Peyer's patch (tissue), 4 donors: ENCODE measurements around the gene TMEM92. TPM values are rescaled to one million over a fixed set of nuclear protein-coding genes. Genes with fewer than 3 reads are reported as not detected.

Source experiments
- DNase-seq, 3 donors: peaks; one replicate each; pipeline ENCODE4 v3.0.0-alpha.2; 2017 to 2019
- H3K27ac ChIP-seq, 4 donors: fragments of 200-600 bp; sonication (generic); one replicate each; pipeline ENCODE4 v1.5.1; 2016 to 2019
- H3K27me3 ChIP-seq, 2 donors: fragments of 200-600 bp; sonication (generic); one replicate each; pipeline ENCODE4 v1.5.1; 2019
- H3K36me3 ChIP-seq, 3 donors: fragments of 200-600 bp; sonication (generic); one replicate each; pipeline ENCODE4 v1.5.1; 2016 to 2019
- H3K4me1 ChIP-seq, 4 donors: fragments of 200-600 bp; sonication (generic); one replicate each; pipeline ENCODE4 v1.5.1; 2016 to 2019
- H3K4me3 ChIP-seq, 4 donors: fragments of 200-600 bp; sonication (generic); 1 replicate in 3 of 4; 2 replicates in 1 of 4; pipeline ENCODE4 v1.5.1; 2016 to 2019; ENCODE audit warnings: mild to moderate bottlenecking in 1 of 4
- H3K9me3 ChIP-seq, 4 donors: fragments of 200-600 bp; sonication (generic); one replicate each; pipeline ENCODE4 v1.5.1; 2016 to 2019; ENCODE audit warnings: mild to moderate bottlenecking in 1 of 4
- POLR2A ChIP-seq, 2 donors: fragments of 450-650 bp; IDR thresholded peaks; one replicate each; pipeline ENCODE4 v1.5.1; 2017; ENCODE audit warnings: antibody characterized with exemption in 2 of 2, mild to moderate bottlenecking in 2 of 2, moderate library complexity in 2 of 2
- total RNA-seq, 4 donors: library from RNA; depleted of rRNA; stranded (reverse); fragments of >200 nt; gene quantifications; one replicate each; pipeline ENCODE4 v1.1.0, GENCODE V29; 2016
- TF ChIP-seq, protein P1 (sequence below), 6 experiments: fragments of 450-650 bp in 4 of 6; fragments of 200-600 bp in 2 of 6; sonication (generic) in 1 of 6; IDR thresholded peaks; one replicate each; pipeline ENCODE4 v1.5.1; 2017 to 2019; ENCODE audit warnings: antibody characterized with exemption in 6 of 6, mild to moderate bottlenecking in 3 of 6, moderate library complexity in 1 of 6

The TMEM92 gene
- total RNA-seq, 4 donors from 2014 or later: 0.83 to 86.0 (median 50.6) TPM

DNA sequence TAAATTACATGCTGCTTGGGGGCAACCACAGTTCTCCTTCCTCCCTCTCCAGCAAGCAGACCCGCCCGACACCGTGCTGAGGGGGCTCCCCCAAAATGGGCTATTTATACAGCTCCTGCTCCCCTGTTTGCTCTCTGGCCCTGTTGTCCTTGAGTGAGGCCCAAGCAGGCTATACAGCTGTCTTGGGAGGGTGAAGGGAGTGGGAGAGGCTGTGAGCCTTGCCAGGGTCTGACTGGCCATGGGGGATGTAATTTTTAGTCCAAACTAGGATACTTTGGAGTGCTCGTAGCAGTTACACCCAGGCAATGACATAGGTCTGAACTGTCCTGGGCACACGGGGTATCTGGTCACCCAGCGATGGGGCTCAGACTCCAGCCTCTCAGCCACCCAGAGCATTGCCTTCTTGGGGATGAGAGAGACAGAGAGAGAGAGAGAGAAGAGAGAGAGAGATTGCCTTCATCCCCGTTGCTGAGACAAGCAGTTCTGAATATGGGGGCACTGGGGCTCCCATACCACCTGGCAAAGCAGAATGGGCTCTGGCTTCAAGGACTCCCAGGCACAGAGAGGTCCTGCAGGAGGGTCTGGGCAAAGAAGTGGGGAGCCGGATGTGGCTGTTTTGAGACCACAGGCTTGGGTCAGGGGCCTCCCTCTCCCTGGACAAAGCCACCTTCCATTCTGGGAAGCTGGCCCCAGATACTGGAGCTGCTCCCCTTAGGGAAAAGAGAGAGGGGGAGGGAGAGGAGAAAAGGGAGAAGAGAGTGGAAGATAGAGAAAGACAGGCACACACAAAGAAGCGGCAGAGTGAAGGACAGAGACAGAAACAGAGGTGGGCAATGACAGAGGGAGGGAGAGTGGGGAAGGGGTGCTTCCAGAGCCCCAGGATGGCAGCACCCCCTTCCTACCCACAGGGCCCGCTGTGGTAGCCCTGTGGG, 10.7 kb upstream of the TMEM92 start:
- TF ChIP-seq, protein P1, sequence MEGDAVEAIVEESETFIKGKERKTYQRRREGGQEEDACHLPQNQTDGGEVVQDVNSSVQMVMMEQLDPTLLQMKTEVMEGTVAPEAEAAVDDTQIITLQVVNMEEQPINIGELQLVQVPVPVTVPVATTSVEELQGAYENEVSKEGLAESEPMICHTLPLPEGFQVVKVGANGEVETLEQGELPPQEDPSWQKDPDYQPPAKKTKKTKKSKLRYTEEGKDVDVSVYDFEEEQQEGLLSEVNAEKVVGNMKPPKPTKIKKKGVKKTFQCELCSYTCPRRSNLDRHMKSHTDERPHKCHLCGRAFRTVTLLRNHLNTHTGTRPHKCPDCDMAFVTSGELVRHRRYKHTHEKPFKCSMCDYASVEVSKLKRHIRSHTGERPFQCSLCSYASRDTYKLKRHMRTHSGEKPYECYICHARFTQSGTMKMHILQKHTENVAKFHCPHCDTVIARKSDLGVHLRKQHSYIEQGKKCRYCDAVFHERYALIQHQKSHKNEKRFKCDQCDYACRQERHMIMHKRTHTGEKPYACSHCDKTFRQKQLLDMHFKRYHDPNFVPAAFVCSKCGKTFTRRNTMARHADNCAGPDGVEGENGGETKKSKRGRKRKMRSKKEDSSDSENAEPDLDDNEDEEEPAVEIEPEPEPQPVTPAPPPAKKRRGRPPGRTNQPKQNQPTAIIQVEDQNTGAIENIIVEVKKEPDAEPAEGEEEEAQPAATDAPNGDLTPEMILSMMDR (IDR thresholded peaks at IDR 0.05): no peak
- no peak for TF ChIP-seq POLR2A (IDR thresholded peaks at IDR 0.05)
- Histone ChIP-seq H3K36me3 (no peaks in the 10 kb centered on the region), H3K9me3 (no peaks in the 10 kb centered on the region), H3K27me3 (no peaks in the 10 kb centered on the region), H3K27ac (no peak overlapping the region), H3K4me3 (no peak overlapping the region), H3K4me1 (peaks cover 0 to 18% (median 0%) of the 10 kb centered on the region in 4 donors)
- DNase-seq: peak in 1 of 3 donors; percentile 40

DNA sequence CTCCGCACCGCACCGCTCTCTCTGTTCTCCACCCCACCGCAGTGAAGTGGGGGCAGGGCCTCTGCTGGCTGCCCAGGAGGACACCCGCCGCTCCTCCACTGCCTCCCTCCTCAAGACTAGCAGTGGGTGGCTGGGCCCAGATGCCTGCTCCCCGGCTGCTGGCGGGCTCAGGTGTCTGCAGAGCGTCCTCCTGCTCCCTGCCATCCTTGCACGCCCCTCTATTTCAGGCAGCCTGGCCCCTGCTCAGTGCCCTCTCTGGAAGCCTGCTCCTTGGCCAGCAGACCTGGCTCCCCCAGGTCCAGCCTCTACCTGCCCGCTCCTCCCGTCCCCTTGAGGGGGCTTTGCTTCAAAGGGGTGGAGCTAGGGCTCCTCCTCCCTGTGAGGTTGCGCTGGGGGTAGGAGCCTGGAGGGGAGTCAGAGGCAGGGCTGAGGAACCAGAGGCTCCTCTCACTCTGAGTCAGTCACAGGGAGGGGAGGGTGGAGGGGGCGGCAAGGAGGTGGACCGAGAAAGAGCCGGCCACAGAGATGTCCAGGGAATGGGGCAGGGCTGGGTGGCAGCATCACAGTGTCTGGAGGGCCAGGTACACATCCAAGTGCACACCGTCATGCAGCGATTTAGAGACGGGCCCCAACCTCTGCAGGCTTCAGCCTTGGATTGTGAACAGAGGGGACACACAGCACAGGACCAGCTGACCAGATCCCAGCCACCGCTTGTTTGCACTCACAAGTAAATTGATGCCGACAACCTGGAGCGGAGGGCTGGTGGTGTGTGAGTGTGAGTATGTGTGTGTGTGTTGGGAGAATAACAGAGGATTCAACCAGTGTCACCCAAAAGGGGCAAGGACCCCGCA, 9.8 kb upstream of the TMEM92 start:
- peak in 2 of 3 donors; percentile 33 to 34 for DNase-seq
- Histone ChIP-seq H3K9me3 (no peaks in the 10 kb centered on the region), H3K4me3 (no peak overlapping the region), H3K36me3 (no peaks in the 10 kb centered on the region), H3K27me3 (no peaks in the 10 kb centered on the region), H3K27ac (no peak overlapping the region), H3K4me1 (peaks cover 0 to 18% (median 0%) of the 10 kb centered on the region in 4 donors)
- TF ChIP-seq POLR2A (IDR thresholded peaks at IDR 0.05): no peak
- TF ChIP-seq, protein P1 (IDR thresholded peaks at IDR 0.05): no peak

- no peak overlapping the region for H3K4me3 ChIP-seq
- no peak for TF ChIP-seq POLR2A (IDR thresholded peaks at IDR 0.05)
- TF ChIP-seq, protein P1 (IDR thresholded peaks at IDR 0.05): no peak
- H3K27me3 ChIP-seq: no peaks in the 10 kb centered on the region
- H3K9me3 ChIP-seq: no peaks in the 10 kb centered on the region
- no peaks in the 10 kb centered on the region for H3K36me3 ChIP-seq
- no peak overlapping the region for H3K27ac ChIP-seq
- H3K4me1 ChIP-seq: peaks cover 0 to 18% (median 0%) of the 10 kb centered on the region in 4 donors
- peak in 1 of 3 donors; percentile 17 for DNase-seq
These were observed 9.1 kb upstream of the TMEM92 start for GRCh38 chr17:50265212-50265611.

DNA sequence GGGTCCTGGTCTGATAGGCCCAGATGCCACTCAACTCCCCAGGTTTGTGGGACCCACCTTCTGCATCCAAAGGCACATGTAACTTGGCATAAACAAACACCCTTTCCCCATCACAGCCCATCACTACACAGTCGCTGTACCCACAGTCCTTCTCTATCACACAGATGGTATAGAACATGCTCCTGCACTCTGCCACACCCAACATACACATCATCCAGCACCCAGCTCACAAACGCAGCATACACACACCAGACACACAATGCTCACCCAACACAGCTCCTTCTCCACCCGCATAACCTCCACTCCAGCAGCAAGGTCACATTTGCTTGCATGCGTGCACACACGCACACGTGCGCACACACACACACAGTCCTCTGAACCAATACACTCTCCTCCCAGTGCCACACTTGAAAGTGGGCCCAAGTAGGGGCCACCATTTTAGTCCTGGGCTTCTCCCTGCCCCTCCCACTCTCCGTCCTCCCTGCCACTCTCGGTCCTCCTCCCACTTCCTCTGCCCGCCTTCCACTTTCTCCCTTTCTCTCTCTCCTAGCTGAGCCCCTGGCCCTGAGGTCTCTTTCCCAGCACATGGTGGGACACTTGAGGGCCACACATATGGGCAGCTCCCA, 8.5 kb upstream of the TMEM92 start:
- H3K4me1 ChIP-seq: peaks cover 0 to 23% (median 0%) of the 10 kb centered on the region in 4 donors
- no peaks in the 10 kb centered on the region for H3K36me3 ChIP-seq
- no peak overlapping the region for H3K4me3 ChIP-seq
- no peaks in the 10 kb centered on the region for H3K9me3 ChIP-seq
- no peaks in the 10 kb centered on the region for H3K27me3 ChIP-seq
- no peak overlapping the region for H3K27ac ChIP-seq
- TF ChIP-seq, protein P1 (IDR thresholded peaks at IDR 0.05): no peak
- no peak for TF ChIP-seq POLR2A (IDR thresholded peaks at IDR 0.05)
- peak in 1 of 3 donors; percentile 37 for DNase-seq

GRCh38 chr17:50266384-50267073, 7.7 kb upstream of the TMEM92 start:
- H3K27me3 ChIP-seq: no peaks in the 10 kb centered on the region
- H3K4me1 ChIP-seq: peaks cover 0 to 28% (median 0%) of the 10 kb centered on the region in 4 donors
- H3K9me3 ChIP-seq: no peaks in the 10 kb centered on the region
- H3K27ac ChIP-seq: peak overlapping the region in 2 of 4 donors; percentile 3 to 35
- no peaks in the 10 kb centered on the region for H3K36me3 ChIP-seq
- peak in 2 of 3 donors; percentile 46 to 50 for DNase-seq
- TF ChIP-seq, protein P1 (IDR thresholded peaks at IDR 0.05): no peak
- no peak for TF ChIP-seq POLR2A (IDR thresholded peaks at IDR 0.05)
- H3K4me3 ChIP-seq: no peak overlapping the region
